GM18870 (cell line): ENCODE measurements around the gene DNAJB13.
A peak's percentile ranks its signal among the peaks of the same experiment; 100 is the strongest.
"Not testable (repeated sequence)": the region's sequence is repeated elsewhere in the genome, so short reads cannot be mapped to it uniquely, and the experiment has no call there.

ENCODE experiments used
- ATAC-seq: cut with Tn5 transposase; IDR thresholded peaks from one replicate; pipeline ENCODE4 v1.9.1; 2021; ENCODE audit warnings: moderate library complexity; ENCODE audit not compliant: unreplicated experiment

Gene DNAJB13

GRCh38 chr11:73976451-73977151 is 25.8 kb downstream of the DNAJB13 start:
- ATAC-seq: no peak

GRCh38 chr11:73977856-73978519 is 27.2 kb downstream of the DNAJB13 start:
- ATAC-seq: no peak

GRCh38 chr11:73978576-73979086 is 27.8 kb downstream of the DNAJB13 start:
- ATAC-seq: no peak

GRCh38 chr11:73980001-73980961 is 29.5 kb downstream of the DNAJB13 start:
- ATAC-seq: peak; percentile 47

- ATAC-seq: no peak
These were observed 30.4 kb downstream of the DNAJB13 start for GRCh38 chr11:73981051-73981805.

GRCh38 chr11:73982595-73982989 is 31.8 kb downstream of the DNAJB13 start, which contains the start of gene UCP2:
TSS of gene UCP2 (minus strand) at chr11:73982843. CDS start at chr11:73978378, 4,465 bp downstream.
- ATAC-seq: peak; percentile 22

GRCh38 chr11:73982990-73983740 is 32.3 kb downstream of the DNAJB13 start:
- peak; percentile 47 for ATAC-seq

GRCh38 chr11:73983741-73984538 is 33.1 kb downstream of the DNAJB13 start:
- no peak for ATAC-seq

- not testable (repeated sequence) for ATAC-seq
These were observed 34.8 kb downstream of the DNAJB13 start for GRCh38 chr11:73985661-73986060.

GRCh38 chr11:73988227-73988626 is 37.4 kb downstream of the DNAJB13 start:
- ATAC-seq: no peak

- ATAC-seq: no peak
These were observed 38.3 kb downstream of the DNAJB13 start for GRCh38 chr11:73989156-73989555.

GRCh38 chr11:73990730-73991129 is 39.9 kb downstream of the DNAJB13 start:
- no peak for ATAC-seq

GRCh38 chr11:73991471-73992006 is 40.7 kb downstream of the DNAJB13 start:
- ATAC-seq: no peak

- ATAC-seq: no peak
These were observed 44.4 kb downstream of the DNAJB13 start for GRCh38 chr11:73995247-73995646.

GRCh38 chr11:73995731-73996130 is 44.9 kb downstream of the DNAJB13 start:
- no peak for ATAC-seq

GRCh38 chr11:73996161-73996747 is 45.4 kb downstream of the DNAJB13 start:
- ATAC-seq: no peak

- no peak for ATAC-seq
These were observed 46.4 kb downstream of the DNAJB13 start for GRCh38 chr11:73997120-73997770.
